Mucosa of descending colon (tissue), 3 donors: ENCODE results near the gene LAMA2. TPM values are rescaled to one million over a fixed set of nuclear protein-coding genes. Genes with fewer than 3 reads are reported as not detected.

Source experiments
- ATAC-seq: fragments of 200-7000 bp; cut with Tn5 transposase; one replicate; pipeline ENCODE4 v1.9.1; 2020; ENCODE audit warnings: mild to moderate bottlenecking, moderate library complexity
- DNase-seq, 3 donors: peaks; one replicate each; pipeline ENCODE4 v3.0.0-alpha.2; 2020
- H3K36me3 ChIP-seq: fragments of 200-600 bp; one replicate; pipeline ENCODE4 v1.8.0; 2021; ENCODE audit warnings: low read depth, mild to moderate bottlenecking
- H3K4me1 ChIP-seq: fragments of 200-600 bp; one replicate; pipeline ENCODE4 v1.8.0; 2021; ENCODE audit warnings: low read depth, mild to moderate bottlenecking
- H3K4me3 ChIP-seq: fragments of 200-600 bp; one replicate; pipeline ENCODE4 v1.8.0; 2021; ENCODE audit warnings: mild to moderate bottlenecking
- H3K9me3 ChIP-seq: fragments of 200-600 bp; one replicate; pipeline ENCODE4 v1.8.0; 2021; ENCODE audit warnings: mild to moderate bottlenecking
- intact Hi-C, 2 donors: fragments of 100-400 bp; cut with DNase I in 1 of 2; cut with micrococcal nuclease in 1 of 2; formaldehyde crosslinking; loops; one replicate each; pipeline versions ENCODE4 v1.11.0 to v1.11.1; 2022; cut with DNase I, micrococcal nuclease
- total RNA-seq, 3 donors: library from RNA; stranded (reverse); fragmentation: NEBNext Ultra II Directional in 2 of 3; extraction: Animal tissue kit (Norgen Biotek cat#: 25700) in 2 of 3; gene quantifications; one replicate each; pipeline versions ENCODE4 v1.2.1 to v1.2.4, GENCODE V29; 2021 to 2023
- TF ChIP-seq, protein P1 (sequence below): fragments of 200-600 bp; IDR thresholded peaks from one replicate; pipeline ENCODE4 v1.8.0; 2022; ENCODE audit warnings: antibody characterized with exemption, mild to moderate bottlenecking
- donor health status: DM: no; HTN: no; CAD: no; lungs with moderate emphysema.
- donor health status: DM: no; HTN: no; CAD: no.
- donor health status: DM: no; HTN: yes; CAD: no.

The LAMA2 gene
- total RNA-seq, 3 donors from 2014 or later: 3.6 to 29.4 (median 18.4) TPM

GRCh38 chr6:129031051-129031599 lies 148.2 kb downstream of the LAMA2 start:
- no peak overlapping the region for H3K4me3 ChIP-seq
- H3K4me1 ChIP-seq: no peaks in the 10 kb centered on the region
- TF ChIP-seq, protein P1, sequence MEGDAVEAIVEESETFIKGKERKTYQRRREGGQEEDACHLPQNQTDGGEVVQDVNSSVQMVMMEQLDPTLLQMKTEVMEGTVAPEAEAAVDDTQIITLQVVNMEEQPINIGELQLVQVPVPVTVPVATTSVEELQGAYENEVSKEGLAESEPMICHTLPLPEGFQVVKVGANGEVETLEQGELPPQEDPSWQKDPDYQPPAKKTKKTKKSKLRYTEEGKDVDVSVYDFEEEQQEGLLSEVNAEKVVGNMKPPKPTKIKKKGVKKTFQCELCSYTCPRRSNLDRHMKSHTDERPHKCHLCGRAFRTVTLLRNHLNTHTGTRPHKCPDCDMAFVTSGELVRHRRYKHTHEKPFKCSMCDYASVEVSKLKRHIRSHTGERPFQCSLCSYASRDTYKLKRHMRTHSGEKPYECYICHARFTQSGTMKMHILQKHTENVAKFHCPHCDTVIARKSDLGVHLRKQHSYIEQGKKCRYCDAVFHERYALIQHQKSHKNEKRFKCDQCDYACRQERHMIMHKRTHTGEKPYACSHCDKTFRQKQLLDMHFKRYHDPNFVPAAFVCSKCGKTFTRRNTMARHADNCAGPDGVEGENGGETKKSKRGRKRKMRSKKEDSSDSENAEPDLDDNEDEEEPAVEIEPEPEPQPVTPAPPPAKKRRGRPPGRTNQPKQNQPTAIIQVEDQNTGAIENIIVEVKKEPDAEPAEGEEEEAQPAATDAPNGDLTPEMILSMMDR: no peak
- no peak for ATAC-seq
- H3K9me3 ChIP-seq: no peaks in the 10 kb centered on the region
- intact Hi-C loops: no loop called here
- no peak for DNase-seq
- no peaks in the 10 kb centered on the region for H3K36me3 ChIP-seq

GRCh38 chr6:129032602-129033001 lies 149.7 kb downstream of the LAMA2 start:
- ATAC-seq (no peak), DNase-seq (no peak)
- Histone ChIP-seq H3K9me3 (no peaks in the 10 kb centered on the region), H3K4me3 (no peak overlapping the region), H3K4me1 (no peaks in the 10 kb centered on the region), H3K36me3 (no peaks in the 10 kb centered on the region)
- TF ChIP-seq, protein P1: no peak
- intact Hi-C loops: no loop called here

- no peaks in the 10 kb centered on the region for H3K4me1 ChIP-seq
- intact Hi-C loops: no loop called here
- ATAC-seq (no peak), DNase-seq (no peak)
- H3K9me3 ChIP-seq: no peaks in the 10 kb centered on the region
- H3K4me3 ChIP-seq: no peak overlapping the region
- TF ChIP-seq, protein P1: no peak
- no peaks in the 10 kb centered on the region for H3K36me3 ChIP-seq
These were observed 150.2 kb downstream of the LAMA2 start for GRCh38 chr6:129033180-129033579.

- ATAC-seq (no peak), DNase-seq (no peak)
- H3K9me3 ChIP-seq: no peaks in the 10 kb centered on the region
- H3K4me3 ChIP-seq: no peak overlapping the region
- TF ChIP-seq, protein P1: no peak
- no peaks in the 10 kb centered on the region for H3K4me1 ChIP-seq
- intact Hi-C loops: no loop called here
- no peaks in the 10 kb centered on the region for H3K36me3 ChIP-seq
These were observed 150.6 kb downstream of the LAMA2 start for GRCh38 chr6:129033581-129033980.

DNA sequence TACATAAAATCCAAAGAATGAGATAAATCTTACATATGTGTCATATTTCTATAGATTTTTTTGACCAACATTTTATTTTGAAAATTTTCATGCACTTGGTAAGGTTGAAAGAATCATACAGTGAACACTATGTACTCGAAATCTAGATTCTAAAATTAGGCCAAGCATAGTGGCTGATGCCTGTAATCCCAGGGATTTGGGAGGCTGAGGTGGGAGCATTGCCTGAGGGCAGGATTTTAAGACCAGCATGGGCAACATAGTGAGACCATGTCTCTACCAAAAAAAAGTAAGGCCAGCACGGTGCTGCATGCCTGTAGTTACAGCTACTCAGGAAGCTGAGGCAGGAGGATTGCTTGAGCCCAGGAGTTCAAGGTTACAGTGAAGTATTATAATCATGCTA lies 158.6 kb downstream of the LAMA2 start:
- H3K36me3 ChIP-seq: no peaks in the 10 kb centered on the region
- H3K4me3 ChIP-seq: no peak overlapping the region
- no peak for ATAC-seq
- no peaks in the 10 kb centered on the region for H3K9me3 ChIP-seq
- intact Hi-C loops: no loop called here
- H3K4me1 ChIP-seq: no peaks in the 10 kb centered on the region
- DNase-seq: no peak
- TF ChIP-seq, protein P1: no peak

DNA sequence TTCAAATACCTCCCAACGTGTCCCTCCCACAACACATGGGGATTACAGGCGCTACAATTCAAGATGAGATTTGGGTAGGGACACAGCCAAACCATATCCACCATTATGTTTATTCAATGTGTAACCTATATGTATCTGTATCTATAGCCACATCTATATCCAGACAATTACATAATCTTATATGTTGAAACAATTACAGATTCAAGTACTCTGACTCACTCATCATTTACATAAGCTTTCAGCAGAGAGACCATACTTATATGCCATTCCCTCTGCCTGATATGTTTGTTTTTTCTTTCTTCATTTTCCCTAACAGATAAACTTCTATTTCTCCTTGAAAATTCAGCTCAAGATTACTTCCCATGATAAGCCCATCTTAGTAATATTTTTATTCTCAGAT lies 163.6 kb downstream of the LAMA2 start:
- no peaks in the 10 kb centered on the region for H3K4me1 ChIP-seq
- TF ChIP-seq, protein P1: no peak
- no peaks in the 10 kb centered on the region for H3K9me3 ChIP-seq
- H3K36me3 ChIP-seq: no peaks in the 10 kb centered on the region
- intact Hi-C loops: no loop called here
- ATAC-seq (no peak), DNase-seq (no peak)
- no peak overlapping the region for H3K4me3 ChIP-seq
